Measurements from ENCODE around the gene AHCYL2.
"Not testable (repeated sequence)": the region's sequence is repeated elsewhere in the genome, so short reads cannot be mapped to it uniquely, and the experiment has no call there.

AHCYL2 gene

DNA sequence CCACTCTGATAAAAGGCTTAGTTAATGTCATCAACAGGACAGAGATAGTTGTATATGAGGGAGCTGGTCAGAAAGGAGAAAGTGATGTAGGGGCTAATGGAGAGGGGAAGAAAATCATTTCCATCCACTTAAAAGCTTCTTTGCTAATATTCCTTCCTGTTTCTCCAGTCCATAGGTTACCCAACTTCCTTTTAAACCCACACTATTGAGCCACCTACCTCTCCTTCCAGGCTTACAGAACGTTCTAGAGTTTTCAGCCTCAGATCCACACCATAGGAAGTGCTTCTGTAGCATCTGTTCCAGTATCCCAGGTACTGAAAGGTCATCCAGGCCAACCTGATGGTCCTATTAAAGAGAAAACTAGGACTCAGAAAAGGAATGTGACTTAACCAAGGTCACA is 237.6 kb downstream of the AHCYL2 start:
- no peak for DNase-seq

DNA sequence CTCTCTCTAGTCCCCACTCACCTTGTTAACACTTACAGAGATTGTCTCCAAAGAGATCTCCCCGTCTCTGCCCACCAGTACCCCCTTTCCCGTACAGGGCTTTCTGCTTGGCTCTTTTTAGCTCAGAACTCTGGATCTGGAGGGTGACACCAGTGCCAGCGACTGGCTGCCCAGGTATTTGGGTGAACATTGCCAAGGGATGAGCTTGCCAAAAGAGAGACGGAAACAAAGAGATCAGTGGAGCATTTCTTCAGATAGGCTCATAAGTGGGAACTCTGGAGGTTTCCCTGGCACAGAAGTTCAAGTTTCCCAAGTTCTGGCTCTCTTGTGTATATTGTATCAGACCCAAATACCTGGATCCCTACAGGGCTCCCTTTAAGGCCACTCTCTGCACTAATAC is 239.4 kb downstream of the AHCYL2 start:
- DNase-seq: no peak

DNA sequence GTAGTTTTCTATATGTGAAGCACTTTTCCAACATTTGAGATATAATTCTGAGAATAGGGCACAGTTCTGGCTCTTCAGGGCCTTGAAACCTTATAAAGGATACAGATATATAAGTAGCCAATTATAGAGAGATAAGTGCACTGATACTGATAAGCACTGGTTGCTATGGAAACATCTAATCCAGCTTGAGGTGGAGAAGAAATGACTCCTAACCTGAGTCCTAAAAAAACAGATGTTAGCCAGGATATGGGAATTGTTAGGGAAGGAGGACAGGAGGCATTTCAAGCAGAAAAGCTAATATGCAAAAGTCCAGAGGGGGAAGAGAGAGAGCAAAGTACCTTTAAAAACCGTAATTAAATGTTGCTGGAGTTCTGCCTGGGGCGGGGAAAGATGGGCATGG is 240.2 kb downstream of the AHCYL2 start:
- no peak for DNase-seq

DNA sequence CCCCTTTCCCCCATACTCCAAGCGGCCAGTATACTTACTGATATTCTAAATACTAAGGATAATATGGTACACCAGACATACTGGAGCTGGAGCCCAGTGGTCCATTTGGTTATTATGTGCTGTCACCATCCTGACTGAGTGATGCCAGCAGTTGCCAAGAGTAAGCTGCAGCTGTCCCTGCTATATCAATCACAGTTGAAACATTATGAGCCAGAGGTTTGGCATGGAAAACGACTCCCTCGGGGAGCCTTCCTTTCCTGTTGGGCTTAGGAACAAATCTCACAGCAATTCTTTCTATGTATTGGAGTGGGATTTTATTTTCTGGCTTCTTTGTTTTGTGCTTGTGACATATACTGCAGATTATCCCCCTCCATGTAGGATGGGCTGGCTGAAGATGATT is 242.0 kb downstream of the AHCYL2 start:
- no peak for DNase-seq

DNA sequence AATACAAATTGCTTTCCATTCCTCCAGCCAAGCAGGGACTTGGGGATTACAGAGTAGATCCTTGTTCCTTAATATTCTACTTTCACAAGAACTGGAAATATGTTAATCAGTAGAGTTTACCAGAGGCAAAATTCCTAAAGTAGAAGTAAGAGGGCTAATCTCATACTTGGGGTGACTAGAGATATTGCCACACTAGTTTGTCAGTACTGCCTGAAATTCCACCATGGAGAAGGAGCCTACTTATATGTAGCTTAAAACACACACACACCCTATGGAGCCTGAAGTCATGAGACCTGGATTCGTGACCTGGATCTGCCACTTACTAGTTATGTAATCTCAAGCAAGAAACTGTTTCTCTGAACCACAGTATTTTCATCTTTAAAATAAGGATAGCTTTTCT is 243.3 kb downstream of the AHCYL2 start:
- DNase-seq: no peak

DNA sequence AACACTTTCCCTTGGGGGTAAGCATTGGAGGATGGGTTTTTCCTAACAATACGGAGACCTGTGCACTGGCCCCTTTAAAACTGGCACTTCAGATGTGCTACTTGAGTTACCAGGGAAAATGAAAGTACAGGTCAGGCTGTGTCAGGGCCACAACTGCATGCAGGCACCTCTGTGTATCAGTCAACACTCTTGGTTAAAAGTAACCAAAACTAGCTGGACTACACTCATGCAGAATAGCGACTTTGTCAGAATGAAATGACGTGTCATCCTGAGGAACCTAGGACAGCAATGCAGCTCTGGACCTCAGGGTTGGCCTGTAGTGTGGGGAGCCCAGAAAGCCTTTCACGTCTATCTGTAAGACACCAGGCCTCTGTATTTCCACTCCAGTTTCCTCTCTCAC is 243.7 kb downstream of the AHCYL2 start:
- no peak for DNase-seq

DNA sequence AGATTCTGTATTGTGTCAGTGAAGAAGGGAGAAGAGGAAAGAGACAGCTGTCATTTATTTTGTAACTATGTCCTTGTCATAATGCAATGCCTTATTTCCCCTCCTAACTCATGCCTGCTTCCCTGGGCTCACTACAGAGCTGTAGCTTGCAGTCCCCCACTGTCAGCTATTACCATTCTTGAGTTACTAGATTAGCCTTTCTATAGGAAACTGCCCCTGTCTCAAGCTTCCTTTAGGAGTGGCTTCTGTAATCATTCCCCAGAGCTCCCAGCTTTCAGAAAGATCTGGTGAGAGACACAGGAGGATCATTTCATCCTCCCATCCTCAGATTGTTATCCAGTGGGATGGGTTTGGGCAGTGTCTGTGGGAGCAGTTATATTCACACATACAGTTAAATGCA is 245.1 kb downstream of the AHCYL2 start:
- DNase-seq: no peak

DNA sequence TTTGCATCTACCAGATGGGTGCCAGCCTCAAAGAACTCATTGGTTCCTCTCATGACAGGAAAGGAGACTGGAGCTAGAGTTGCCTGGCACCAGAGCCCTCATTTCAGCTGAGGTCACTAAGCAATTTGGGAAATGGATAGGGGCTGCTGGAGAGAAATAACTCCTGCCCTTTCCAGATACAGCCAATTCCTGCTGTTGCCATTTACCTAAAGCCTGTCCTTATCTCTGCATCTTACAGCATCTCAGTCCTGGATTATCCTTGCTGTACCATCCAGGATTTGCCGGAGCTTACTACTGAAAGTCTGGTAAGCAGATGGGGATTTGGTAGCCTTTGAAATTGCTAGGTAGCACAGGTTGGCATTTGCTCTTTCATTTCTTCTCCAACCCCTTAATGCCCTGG is 245.6 kb downstream of the AHCYL2 start:
- DNase-seq: no peak

DNA sequence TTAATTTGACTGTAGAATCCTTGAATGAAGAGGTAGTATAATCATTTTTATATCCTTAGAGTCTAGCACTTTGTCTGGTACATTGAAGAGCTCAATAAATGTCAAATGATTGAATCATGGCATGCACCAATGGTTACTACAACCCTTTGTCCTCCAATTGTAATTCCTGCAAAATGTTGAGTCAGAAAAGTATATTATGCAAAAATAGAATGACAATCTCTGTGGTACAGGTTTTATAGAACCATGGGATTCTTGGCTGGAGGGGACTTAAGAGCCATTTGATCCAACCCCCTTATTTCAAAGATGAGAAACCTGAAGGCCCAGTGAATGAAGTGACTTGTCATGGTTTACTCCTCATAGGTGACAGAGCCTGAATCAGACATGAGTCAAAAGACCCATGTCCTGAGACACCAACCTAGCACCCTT is 246.6 kb downstream of the AHCYL2 start:
- DNase-seq: no peak

DNA sequence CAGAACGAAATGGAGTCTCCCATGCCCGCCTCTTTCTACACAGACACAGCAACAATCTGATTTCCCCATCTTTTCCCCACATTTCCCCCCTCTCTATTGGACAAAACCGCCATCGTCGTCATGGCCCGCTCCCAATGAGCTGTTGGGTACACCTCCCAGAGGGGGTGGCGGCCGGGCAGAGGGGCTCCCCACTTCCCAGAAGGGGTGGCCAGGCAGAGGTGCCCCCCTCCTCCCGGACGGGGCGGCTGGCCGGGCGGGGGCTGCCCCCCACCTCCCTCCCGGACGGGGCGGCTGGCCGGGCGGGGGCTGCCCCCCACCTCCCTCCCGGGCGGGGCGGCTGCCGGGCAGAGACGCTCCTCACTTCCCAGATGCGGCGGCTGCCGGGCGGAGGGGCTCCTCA is 251.1 kb downstream of the AHCYL2 start:
- DNase-seq: not testable (repeated sequence)

DNA sequence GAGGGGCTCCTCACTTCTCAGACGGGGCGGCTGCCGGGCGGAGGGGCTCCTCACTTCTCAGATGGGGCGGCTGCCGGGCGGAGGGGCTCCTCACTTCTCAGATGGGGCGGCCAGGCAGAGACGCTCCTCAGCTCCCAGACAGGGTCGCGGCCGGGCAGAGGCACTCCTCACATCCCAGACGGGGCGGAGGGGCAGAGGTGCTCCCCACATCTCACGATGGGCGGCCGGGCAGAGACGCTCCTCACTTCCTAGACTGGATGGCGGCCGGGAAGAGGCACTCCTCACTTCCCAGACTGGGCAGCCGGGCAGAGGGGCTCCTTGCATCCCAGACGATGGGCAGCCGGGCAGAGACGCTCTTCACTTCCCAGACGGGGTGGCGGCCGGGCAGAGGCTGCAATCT is 251.6 kb downstream of the AHCYL2 start:
- not testable (repeated sequence) for DNase-seq
